HG03097 (cell line): ENCODE data around the gene CRYGN.

ENCODE experiments used
- ATAC-seq: cut with Tn5 transposase; IDR thresholded peaks from one replicate; pipeline ENCODE4 v1.9.1; 2021; ENCODE audit not compliant: unreplicated experiment, low FRiP score

CRYGN gene

DNA sequence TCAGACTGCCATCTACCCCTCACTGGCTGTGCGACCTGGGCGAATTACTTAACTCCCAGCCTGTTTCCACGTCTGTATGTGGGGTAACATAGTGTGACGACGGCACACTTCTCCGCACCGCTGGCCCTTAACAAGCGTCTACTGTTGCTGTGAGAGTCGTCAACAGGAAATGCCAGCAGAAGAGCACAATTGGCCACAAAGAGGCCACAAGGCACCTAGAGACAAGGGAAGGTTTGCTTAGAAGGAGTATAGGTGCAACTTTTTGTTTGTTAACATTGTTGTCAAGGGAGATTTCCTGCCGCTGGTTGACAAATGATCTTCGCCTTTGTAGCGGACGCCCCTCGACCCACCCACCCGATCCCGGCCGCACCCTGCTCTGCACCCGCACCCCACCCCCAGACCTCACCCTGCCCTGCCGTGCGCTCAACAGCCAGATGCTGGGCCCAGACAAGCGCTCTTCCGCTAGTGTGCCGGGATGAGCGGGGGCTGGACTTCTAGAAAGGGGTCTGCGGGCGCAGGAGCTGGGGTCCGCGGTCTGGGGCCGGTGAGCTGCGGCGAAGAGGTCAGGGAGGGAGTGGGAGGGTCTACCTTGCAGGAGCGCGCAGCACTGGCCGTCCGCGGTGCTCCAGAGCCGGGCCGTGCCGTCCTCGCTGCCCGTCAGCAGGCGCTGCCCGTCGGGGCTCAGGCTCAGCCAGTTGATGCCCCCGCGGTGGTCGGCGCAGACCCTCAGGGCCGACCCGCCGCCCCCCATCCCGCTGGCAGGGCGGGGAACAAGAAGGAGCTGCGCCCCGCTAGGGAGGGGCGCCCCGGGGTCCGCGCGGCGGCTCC lies 30.9 kb downstream of the CRYGN start:
- no peak for ATAC-seq

DNA sequence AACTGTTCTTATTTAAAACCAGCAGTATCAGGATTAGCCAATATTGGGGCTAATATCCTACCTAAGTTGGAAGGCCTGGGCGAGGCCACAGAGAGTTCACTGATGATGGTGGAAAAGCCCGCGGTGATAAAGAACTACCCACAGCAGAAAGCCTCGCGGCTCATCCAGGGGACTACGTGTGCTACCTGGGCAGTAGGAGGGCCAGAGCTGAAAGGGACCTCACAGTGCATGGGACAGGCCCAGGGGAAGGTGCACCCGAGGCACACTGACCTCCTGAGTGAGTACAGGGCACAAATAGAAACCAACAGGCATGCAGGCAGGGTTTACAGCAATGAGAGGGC lies 31.5 kb downstream of the CRYGN start:
- no peak for ATAC-seq

- no peak for ATAC-seq
Observed at GRCh38 chr7:151406886-151407583, 32.9 kb downstream of the CRYGN start.

DNA sequence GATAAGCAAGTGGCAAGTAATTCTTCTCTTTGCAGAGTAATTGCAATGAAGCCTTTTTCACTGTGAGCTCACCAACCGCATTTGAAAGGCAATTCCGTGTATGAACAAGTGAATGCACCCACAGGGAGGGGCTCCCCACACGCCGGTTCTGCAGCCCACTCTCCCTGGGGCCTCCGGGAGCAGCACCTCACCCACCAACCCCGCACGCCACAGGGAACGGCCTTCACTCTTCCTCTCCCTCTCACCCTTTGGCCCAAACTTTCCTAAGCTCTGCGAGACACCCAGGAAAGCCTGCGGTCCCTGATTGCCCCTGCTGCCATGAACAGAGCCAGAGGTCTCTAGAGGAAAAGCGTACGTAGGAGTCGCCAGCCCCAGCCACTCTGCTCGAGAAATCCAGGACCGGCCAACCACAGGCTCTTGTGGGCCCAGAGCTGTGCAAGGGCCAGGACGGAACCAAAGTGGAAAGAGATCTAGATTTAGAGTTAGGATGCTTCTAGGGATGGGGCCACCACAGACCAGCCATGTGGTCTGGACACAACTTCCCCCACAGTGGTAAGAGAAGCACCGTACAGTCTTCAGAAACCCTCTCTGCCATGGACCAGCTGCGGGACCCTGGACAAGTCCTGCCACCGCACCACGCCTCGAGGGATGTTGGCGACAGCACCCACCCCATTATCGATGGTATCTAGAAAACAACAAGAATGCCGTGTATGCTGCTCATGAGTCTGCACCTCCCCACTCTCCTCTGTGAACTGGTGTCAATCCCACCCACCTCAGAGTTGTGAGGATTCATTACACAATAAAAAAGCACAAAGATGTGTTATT lies 33.7 kb downstream of the CRYGN start:
- no peak for ATAC-seq

GRCh38 chr7:151405588-151405987 lies 34.4 kb downstream of the CRYGN start:
- ATAC-seq: no peak

GRCh38 chr7:151405056-151405455 lies 34.9 kb downstream of the CRYGN start:
- no peak for ATAC-seq

DNA sequence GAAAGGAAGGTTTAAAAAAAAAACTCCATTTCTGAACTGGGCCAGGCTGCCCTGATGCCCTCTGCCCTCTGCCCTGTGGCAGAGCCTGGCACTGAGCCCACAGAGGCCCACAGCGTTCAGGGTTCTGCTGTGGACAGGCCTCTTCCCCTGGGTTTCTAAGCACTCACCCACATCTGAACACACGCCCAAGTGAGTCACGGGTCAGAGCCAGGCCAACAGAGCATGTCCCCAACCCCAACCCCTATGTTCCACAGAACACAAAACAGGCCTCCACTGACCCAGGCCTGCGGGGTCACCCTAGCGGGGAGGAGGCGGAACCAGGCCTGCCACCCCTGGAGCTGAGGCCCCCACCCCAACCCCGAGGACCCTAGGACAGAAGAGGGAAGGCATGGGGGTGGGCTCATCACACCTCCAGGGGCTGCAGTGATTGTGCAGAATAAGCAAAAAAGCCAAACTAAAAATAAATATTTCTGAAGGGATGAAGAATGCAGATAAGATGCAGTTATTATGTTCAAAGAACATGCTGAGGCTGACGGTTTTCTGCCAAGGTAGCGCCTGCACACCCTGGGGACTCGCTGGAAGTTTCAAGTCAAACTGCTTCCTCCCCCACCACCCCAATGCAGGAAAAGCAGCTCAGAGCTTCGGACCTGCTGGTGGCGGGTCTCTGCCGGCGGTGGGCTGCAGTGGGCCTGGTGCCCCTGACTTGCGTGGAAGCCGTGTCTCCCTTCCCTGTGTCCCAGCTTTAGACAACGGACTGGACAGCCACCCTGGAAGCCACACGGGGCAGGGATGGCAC lies 35.5 kb downstream of the CRYGN start:
- no peak for ATAC-seq

DNA sequence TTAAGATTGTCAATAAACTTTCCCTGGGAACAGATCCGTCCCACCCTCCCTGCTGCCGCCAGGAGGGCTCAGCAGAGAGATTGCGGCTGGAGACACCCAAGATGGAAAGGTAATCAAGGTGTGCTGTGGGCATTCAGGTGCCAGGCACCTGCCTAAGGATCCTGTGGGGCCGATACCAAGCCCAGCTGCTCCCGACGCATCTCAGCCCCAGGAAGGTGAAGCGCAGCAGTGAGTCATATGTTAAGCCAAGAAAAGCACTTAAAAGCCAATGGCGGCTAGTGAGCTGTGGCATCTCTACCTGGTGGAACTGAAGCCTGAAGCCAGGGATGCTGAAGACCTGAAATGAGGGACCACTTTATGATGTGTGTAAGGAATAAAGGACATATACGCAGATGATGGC lies 36.2 kb downstream of the CRYGN start:
- ATAC-seq: no peak

- no peak for ATAC-seq
Observed at GRCh38 chr7:151402029-151402835, 37.7 kb downstream of the CRYGN start.

GRCh38 chr7:151400626-151401315 lies 39.2 kb downstream of the CRYGN start:
- no peak for ATAC-seq

GRCh38 chr7:151399906-151400305 lies 40.0 kb downstream of the CRYGN start:
- no peak for ATAC-seq

DNA sequence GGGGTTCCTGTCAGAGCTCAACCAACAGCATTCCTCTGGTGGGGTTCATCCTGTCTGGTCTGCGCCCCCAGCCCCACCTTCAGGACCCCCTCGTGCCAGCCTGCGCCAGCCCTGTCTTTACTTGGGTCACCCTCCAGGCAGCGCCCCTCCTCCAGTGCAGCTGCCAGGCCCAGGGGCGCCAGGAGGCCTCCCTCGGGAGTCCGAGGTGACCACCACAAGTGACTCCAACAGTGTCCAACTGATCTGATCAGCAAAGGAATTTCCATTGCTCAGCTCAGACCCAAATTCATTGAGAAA lies 40.7 kb downstream of the CRYGN start:
- ATAC-seq: no peak

GRCh38 chr7:151398446-151399304 lies 41.3 kb downstream of the CRYGN start:
- ATAC-seq: no peak

DNA sequence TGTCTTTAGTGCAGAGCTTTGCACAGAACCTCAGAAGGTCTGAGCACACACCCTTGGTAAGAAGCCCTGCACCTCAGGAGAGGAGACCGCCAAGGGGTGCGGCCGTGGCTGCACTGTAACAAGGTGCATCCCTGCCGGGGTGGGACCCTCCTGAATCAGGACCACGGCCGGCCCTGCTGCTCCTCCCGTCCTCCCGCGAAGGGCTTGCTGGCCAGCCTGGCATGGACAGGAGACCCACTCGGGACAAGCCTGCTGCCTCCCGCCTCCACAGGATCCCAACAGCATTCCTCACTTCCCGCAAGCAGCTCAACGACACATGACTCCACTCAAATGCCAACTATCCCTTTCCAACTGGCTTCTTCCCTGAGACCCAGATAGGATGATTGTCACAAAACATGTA lies 42.9 kb downstream of the CRYGN start:
- no peak for ATAC-seq

DNA sequence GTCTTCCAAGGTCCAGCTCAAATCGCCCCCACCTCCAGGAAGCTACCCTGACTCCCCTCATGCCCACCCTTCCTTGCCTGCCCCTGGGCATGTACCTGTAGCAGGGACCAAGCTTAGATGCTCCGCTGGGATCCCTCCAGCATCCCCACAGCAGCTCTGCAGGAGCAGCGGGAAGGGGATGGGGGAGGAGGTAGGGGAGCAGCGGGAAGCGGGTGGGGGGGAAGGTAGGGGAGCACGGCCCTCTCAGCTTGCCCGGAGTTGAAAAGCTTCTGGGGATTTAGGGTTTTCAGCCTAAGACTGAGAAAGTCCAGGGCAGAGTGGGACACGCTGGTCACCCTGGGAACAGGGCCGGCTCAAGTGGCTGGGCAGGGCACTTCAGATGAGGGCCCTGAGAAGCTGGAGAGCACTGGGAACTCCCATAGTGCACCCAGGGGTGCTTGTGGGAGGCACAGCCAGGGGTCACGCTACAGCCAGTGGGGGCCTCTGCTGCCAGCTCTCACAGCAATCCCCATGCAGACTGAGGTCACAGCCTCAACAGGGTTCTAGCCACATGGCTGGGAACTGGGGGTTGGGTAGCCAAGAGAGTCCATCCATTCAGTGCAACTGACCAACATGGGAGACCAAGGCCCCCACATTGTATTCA lies 43.5 kb downstream of the CRYGN start:
- ATAC-seq: no peak

DNA sequence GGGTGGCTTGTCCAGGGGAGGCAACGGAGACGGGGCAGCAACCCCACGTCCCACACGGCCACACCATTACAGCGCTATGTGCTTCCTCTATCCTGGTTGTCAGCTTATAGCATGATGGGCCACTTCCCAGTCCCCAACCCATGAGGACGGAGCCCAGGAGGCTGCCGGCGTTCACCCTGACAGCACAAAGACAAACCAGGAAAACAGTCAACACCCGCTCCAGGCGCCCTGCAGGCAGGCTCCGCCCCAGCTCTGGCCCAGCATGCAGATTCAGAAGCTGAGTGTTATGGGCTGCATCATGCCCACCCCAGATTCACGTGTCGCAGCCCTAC lies 44.9 kb downstream of the CRYGN start:
- ATAC-seq: no peak

- no peak for ATAC-seq
Observed at GRCh38 chr7:151394076-151395035, 45.6 kb downstream of the CRYGN start.
